Activated T-cell treated with anti-CD3 and anti-CD28 coated beads for 1 hour (primary cell): ENCODE results near the gene NUBP1.

Experiments
- DNase-seq: peaks from one replicate; pipeline ENCODE4 v3.0.0-alpha.2; 2020; ENCODE audit warnings: low read depth

The NUBP1 gene

GRCh38 chr16:10806698-10807097 lies 63.1 kb downstream of the NUBP1 start:
- no peak for DNase-seq

DNA sequence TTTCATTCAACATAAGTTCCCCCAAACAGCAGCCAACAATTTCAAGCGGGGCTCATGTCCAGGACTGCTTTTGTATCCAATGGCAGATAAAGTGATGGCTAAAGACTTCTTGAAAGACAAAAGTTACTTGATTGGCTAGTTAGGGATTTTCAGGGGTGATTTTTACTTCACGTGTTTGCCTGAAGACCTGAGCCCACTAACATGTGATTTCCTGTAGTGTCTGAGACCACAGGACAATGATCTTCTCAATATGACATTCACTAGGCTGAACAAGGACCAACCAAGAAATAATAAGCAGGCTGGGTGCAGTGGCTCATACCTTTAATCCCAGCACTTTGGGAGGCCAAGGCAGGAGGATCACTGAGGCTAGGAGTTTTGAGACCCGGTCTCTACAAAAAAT lies 64.6 kb downstream of the NUBP1 start:
- no peak for DNase-seq

DNA sequence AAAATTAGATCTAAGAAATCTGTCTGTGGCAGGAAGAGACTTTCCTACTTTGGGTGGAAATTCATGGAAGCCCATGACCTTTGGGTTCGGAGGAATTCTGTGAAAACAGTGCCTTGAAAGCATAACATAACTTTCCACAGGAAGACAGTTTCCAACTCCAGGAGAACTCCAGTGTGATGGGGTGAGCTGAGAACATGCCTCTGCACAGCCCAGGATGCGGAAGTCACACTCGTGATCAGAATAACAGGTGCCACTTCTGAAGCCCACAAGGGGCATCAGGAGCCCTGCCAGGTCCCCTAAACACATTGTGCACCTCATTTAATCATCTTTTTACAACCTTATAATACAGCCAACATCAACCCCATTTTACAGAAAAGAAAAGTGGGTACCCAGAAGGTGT lies 65.2 kb downstream of the NUBP1 start:
- no peak for DNase-seq

GRCh38 chr16:10809706-10810105 lies 66.1 kb downstream of the NUBP1 start:
- no peak for DNase-seq

DNA sequence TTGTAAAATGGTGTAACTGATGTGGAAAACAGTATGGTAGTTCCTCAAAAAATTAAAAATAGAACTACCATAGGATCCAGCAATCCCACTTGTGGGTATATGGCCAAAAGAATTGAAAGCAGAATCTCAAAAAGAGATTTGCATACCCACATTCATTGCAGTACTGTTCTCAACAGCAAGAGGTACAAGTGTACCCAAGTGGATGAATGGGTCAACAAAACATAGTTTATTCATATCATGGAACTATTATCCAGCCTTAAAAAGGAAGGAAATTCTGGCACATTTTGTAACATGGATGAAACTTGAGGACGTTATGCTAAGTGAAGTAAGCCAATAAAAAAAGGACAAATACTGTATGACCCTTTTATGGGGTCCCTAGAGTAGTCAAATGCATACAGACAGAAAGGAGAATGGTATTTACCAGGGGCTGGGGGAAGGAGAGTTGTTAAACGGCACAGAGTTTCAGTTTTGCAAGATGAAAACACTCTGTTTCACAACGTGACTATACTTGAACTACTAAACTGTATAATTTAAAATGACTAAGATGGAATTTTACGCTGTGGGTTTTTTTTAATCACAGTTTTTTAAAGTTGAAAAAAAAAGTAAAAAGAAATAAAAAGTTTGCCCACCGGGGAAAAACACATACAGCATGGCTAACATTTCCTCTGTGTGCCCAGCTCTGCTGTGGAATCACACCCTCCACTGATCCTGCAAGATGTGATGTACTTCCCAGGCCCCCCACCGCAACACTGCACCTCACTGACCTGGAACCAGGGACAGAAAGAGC lies 68.9 kb downstream of the NUBP1 start:
- no peak for DNase-seq

DNA sequence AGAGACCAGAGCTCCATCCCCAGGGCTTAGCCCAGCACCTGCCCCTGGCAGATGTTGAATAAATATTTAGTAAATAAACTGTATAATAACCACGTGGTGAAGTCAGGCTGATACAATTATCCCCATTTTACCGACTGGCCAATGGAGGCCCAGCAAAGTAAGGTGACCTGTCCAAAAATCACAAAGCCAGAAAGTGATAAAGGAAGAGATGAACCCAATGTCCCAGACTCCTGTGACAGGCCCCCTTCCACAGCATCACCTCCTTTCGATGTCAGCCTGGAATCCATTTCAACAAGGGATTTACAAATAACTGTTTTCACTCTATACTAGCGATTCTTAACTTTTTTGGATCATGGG lies 69.4 kb downstream of the NUBP1 start:
- no peak for DNase-seq

DNA sequence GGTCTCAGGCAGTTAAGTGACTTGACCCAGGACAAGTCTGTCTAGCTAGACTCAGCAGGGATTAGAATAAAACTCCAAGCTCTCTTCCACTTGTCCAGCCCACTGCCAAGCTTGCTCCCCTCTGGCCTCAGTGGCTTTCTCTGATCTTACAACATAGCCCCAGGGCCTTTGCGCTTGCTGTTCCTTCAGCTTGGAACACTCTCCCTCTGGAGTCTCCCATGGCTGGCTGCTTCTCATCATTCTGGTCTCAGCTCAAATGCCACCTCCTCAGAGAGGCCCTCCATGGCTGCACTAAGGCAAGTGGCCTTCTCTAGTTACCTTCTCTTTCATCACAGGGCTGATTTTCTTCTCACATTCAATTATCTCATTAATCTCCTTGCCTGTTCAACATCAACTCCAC lies 73.9 kb downstream of the NUBP1 start:
- DNase-seq, result no peak

DNA sequence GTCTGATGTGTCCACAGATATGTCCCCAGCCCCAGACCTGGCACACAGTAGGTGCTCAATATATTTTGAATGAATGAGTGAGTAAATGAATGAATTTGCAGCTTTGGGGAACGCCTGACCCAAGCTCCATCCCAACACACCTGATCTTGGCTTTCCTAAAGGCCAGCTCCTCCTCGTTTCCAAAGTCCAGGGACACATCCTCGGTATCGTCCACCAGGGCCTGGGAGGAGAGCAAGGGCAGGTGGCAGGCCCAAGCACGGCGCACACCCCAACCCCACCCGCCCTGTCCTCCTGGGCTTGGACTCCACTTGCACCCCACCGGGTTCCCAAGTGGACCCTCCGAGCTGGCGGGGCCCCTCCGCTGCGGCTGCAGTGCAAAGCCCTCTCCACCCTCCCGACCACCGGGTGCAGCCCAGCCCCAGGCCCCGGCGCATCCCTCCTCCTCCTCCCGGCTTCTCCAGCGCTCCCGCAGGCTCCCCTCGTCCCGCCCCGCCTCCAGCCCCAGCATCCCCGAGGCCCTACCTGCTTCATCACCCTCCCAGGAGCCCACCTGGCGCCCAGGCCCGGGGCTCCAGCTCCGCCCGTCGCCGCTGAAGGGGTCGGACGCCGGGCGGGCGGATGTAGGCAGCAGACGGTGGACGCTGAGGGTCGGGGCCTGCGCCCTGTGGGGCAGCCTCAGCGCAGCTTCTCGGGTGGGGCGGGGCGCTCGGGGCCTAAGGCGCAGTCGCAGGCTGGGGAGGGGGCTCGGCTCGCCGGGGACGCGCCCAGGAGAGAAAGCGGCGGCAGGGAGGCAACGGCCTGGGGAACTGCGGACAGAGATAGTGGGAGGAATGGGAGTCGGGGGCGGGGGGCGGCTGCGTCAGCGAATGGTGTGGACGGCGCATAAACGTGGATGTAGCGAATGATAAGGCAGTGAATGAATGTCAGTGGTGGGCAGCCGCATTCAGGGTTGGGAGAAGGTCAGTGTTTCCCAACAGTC lies 74.6 kb downstream of the NUBP1 start, which contains the start of gene TVP23A:
Gene TVP23A (minus strand): TSS at position 832 of the 979 bp plus-strand sequence. CDS start 301 bp downstream, at position 531.
- DNase-seq, result no peak
